Placental epithelial cell (primary cell): Measurements from ENCODE around the gene MID1. TPM values are rescaled to one million over a fixed set of nuclear protein-coding genes. Genes with fewer than 3 reads are reported as not detected.

Experiments
- small RNA-seq: library from RNA; depleted of rRNA; stranded (forward); fragments of <200 nt; gene quantifications from one replicate; pipeline ENCODE3, GENCODE V24; 2012
- total RNA-seq: library from RNA; depleted of rRNA; stranded (reverse); fragments of >200 nt; gene quantifications from 2 replicates; pipeline ENCODE4 v1.2.3, GENCODE V29; 2012

Gene MID1
- 22.8 and 52.3 TPM in 2 replicates for total RNA-seq

GRCh38 chrX:10620121-10620699, at the start of gene MID1:
TSS of gene MID1 (minus strand) at chrX:10620585. CDS start at chrX:10567547, 53,038 bp downstream.

Small RNA genes within 50 kb of the gene (small RNA-seq; reads per million reads assigned to genes)
- gene RNU6-800P: not detected
